GM19023 (cell line): ENCODE data around the gene NAV3.

ENCODE experiments used
- ATAC-seq: cut with Tn5 transposase; IDR thresholded peaks from one replicate; pipeline ENCODE4 v1.9.1; 2021; ENCODE audit warnings: mild to moderate bottlenecking, moderate library complexity; ENCODE audit not compliant: unreplicated experiment

Gene NAV3

DNA sequence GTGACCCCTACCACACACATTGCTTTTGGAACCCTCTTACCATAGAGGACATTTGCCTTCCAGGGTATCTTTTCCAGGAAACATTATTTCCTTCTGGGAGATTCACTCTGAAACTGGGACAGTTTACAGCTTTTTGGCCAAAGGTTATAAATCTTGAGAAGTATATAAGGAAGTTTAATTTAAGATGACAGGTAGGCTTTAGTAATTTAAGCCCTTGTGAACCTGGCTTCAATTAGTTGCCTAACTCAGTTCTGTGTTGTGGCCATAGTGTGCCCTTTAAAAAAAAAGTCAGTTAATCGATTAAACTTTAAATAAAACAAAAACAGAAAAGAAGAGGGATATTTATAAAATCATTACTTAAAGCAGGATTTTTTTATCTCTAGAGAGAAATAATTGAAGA is 142.9 kb downstream of the NAV3 start:
- no peak for ATAC-seq

DNA sequence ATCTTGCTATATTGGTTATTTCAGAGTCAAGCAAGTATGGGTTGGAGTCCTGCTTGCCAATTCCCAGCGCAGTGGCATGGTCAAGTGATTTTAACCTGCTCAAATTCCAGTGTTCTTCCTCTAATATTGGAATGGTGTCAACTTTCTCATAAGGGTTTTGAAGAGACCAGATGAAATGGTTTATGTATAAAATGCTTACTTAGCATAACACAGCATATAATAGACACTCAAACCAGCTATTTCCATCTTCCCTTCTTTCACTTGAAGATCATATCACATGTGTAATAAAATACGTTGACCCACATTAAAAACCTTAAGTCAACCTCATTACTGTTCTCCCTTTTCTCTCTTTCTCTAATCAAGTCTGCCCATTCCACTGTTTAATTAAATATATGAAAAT is 144.0 kb downstream of the NAV3 start:
- no peak for ATAC-seq

GRCh38 chr12:77979597-77980250 is 149.0 kb downstream of the NAV3 start:
- no peak for ATAC-seq

DNA sequence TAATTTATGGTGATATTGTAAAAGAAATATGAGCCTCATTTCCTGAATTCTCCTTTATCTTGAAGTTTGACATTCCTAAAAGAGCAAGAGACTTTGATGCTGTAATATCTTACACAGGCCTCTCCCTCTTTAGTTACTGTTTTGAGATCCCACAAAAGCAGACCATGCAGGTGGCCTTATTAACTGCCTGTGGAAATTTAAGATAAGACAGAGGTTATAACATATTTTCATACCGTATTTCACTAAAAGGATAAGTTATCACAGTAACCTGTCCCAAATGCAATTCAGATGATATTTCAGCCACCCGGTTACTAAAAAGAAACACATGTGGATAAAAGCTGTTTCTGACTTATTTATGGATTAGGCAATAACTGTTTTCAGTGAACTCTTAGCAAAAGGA is 150.1 kb downstream of the NAV3 start:
- ATAC-seq, result no peak

GRCh38 chr12:77983859-77984258 is 153.2 kb downstream of the NAV3 start:
- ATAC-seq, result no peak

DNA sequence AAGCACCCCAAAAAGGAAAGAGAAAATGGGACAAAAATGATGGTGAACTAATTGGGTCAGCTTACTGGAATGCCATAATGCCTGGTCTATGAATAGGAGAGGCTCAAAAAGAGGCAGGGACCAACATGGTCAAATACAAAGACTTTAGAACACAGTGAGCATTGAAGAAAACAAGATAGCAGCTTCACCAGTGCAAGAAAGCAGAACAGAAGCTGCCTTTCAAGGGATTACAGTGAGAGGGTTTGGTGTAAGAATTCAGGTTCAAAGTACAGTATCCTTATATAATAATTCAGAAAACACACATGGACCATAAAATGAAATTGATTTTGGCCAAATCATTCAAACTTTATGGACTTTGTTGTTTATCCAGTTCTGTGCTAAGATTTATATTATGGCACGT is 162.1 kb downstream of the NAV3 start:
- ATAC-seq, result no peak

DNA sequence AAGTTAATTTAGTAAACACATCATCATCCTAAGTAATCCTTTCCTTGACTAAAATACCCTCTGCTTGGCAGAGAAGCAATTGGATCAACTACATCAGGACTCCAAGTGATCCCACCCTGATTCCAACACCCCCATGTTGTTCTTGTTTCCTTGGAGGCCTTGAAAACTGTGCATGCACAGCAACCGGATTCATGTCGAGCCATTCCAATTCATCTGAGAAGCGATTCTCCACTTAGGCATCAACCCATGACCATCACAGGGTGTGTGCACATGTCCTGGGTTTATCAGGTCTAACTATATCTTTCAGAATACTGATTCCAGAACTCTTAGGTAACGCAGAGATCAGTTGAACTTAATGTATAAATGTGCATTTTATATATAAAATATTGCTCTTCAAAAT is 163.0 kb downstream of the NAV3 start:
- ATAC-seq, result no peak

DNA sequence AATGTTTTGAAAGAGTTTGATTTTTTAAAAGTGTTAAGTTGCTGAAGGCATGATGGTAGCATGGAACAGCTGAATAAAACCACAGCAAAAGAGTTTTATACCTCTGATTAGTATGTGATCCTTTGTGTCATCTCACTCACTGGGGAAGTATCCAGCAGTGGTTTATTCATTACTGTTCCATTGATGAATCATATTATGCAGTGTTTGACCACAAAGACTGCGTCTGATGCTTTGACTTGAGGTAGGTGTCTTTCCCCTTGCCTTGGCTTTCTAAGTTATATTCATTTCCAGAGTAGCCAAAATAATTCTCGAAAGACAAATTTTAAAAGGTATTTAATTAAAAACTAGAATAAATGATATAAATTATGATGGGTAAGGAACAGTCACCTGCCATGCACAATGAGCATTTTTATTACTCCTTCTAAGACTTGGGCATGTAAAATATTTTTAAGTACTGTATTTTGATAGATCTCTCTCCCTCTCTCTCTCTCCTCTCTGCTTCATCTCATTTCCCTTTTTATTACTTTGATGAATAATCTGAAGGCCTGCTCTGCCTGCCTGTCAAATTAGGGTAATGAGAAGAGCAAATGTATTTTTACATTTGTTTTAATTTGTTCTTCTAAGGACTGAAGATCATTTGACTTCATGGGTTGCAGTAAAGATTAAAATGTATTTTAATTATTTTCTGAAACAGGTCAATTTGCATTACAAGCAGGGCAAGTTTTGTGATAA is 164.9 kb downstream of the NAV3 start:
- peak; percentile 92 for ATAC-seq

DNA sequence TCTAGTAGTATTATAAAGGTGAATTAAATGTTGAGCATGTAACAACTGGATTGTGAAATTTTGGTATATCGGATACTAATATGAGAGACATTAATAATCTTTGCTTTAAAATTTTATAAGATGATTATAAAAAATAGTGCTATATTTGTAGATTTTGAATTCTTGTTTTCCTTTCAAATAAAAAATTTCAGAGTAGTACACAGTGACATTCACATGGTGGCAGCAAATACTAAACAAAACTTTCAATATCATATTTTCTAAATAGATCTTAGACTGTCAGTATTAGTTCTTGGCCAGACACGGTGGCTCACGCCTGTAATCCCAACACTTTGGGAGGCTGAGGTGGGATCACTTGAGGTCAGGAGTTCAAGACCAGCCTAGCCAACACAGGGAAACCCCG is 166.0 kb downstream of the NAV3 start:
- no peak for ATAC-seq

- no peak for ATAC-seq
Measured at GRCh38 chr12:77998236-77998786, 167.6 kb downstream of the NAV3 start.

DNA sequence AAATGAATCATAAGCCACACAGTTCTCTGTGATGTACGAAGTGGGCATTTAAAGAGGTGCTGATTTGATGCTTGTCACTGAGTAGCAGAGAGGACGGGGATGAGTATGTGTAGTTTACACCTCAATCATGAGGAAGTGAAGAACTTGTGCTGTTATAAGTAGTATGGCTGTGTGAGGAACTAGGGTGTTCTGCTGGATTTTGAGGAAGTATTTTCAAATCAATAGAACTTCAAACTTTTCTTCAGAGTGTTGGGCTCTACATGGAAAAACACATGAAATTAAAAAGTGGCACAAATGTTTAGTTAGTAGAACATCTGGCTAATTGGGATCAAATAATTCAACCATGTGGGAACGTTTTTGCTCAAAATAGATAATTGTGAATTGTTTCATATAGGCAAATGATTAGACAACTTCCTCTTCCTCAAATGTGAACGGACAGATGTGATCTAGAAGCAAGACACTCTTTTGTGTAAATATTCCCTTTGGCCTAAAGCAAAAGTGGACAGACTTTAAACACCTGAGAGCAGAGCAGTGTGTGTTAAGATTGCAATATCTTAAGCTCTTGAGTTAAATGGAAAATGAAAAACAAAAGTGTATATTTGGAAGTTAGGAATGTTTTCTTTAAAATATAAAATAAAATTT is 168.5 kb downstream of the NAV3 start:
- peak; percentile 54 for ATAC-seq

DNA sequence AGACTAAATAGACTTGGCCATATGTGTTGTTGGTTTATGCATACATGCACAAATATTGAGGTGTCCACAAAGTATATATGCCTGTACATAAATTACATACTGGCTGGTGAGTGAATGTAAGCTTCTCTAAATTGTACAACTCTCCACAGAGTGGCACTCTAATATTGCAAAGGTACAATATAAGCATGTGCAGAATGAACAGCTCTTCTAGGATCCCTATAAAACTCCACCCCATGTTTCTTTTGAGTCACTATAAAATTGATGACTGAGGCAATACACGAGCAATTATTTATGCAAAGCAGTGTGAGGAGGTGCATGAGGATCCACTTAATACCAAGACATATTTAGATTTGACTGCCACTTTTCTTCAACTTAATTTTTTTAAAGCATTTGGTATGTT is 172.2 kb downstream of the NAV3 start:
- ATAC-seq, result no peak

DNA sequence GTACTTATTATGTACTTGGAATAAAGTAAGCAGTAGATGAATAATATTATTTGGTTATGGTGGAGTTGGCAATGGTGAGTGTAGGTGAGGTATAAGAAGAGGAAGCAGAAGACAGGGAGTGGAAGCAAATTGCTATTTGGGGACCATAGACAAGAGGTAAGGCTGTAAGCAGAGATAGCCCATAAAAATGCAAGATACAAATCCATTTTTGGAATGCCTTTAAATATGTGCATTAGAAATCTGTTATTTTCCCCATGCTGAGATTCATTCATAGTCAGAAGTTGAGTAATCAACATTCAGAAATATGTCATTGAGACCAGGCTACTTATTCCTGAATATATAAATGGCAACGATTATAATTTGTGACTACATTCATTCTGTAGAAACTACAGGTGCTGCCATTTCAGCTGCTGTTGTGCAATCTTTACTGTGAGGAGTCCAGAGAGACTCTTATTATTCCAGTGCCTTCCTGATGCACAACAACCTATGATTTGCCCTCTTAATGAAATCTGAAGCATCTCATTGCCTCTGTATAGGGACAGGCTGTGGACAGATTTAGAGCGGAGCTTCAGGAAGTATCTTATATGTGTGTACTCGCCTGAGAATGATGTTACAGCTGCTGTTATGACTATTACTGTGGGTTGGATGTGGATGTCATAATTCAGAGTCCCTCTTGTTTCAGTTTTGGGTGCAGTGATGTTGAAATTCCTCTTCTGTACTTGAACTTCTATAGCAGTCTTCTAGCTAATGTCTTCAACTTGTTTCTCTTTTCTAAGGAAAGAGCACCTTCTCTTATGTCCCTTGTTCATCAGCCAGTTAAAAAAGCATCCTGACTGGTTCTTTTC is 173.8 kb downstream of the NAV3 start:
- no peak for ATAC-seq

GRCh38 chr12:78005094-78005492 is 174.4 kb downstream of the NAV3 start:
- ATAC-seq, result no peak

DNA sequence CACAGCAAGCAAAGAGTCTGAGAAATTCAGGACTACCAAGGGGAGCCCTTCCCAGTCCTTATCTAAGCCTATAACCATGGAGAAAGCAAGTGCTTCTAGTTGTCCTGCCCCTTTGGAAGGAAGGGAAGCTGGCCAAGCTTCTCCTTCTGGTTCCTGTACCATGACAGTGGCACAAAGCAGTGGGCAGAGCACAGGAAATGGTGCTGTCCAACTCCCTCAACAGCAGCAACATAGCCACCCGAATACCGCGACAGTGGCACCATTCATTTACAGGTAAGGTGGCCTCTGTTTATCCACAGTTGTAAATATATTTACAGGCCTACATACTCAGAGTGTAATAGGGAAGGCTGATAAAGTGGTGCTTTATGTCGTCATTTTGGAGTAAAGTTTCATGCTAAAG is 176.5 kb downstream of the NAV3 start:
- no peak for ATAC-seq

- no peak for ATAC-seq
Measured at GRCh38 chr12:78009031-78009430, 178.3 kb downstream of the NAV3 start.

DNA sequence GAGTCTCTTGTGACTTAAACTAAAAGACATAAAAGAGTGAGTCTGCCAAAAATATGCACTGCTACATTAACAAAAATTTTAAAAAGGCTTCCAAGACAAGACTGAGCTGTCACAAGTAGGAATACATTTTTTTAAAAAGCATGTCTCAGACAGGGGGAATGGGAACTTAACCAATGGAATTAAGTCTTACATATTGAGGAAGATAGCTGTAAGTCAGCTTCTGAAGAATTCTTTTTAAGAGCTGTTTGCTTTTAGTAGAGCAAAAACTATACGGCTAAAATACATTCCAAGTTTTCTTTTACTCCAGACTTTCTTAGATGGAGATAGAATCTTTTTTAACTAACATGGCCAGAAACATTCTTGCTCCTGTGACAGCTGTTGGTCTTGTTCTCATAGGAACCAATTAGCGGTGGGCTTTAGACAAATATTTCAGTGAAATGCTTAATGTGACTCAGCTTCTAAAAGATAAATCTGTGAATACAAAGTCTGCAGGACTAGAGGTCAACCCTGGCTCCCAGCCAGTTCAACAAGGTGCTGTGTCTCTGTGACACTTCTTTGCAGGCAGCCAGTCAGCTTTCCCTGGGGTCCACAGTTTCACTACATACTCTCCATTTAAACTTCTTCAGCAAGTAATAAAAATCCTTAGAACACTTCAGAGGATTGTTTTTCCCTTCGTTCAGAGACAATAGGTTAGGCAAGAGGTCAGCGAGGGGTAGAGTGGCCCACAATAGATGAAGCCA is 187.6 kb downstream of the NAV3 start:
- no peak for ATAC-seq

- ATAC-seq, result no peak
Measured at GRCh38 chr12:78018939-78019338, 188.2 kb downstream of the NAV3 start.

DNA sequence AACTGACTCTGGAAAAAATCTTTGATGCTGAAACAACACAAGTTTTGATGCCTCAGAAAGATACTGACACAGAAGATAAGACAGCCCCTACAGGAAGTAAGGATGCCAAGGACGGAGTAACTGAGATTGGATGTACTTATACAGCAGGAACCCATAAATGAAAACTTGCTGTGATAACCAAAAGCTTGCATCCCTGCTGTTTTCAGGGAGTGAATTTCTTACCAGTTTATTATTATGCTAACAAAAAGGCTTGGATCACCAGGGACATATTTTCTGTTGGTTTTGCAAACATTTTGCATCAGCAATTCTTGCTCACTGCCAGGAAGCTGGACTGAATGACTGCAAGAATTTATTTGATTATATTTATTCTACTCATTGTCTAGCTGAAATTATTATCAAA is 197.7 kb downstream of the NAV3 start:
- ATAC-seq, result no peak

DNA sequence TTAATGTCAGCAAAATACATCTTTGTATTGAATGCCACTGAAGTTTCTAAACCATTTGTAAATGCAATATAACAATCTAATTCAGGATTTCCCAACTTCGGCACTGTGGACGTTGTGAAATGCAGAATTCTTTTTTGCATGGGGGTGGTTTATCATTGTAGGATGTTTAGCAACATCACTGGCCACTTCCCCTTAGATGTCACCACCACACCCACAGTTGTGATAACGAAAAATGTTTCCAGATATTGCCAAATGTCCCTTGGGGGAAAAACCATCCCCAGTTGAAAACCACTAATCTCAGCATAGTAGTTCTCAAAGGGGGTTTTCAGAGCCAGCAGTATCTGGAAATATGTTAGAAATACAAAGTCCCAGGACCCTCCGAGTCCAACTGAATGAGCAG is 203.3 kb downstream of the NAV3 start:
- ATAC-seq, result no peak
